ENCODE measurements around the gene HS6ST2.

The HS6ST2 gene

DNA sequence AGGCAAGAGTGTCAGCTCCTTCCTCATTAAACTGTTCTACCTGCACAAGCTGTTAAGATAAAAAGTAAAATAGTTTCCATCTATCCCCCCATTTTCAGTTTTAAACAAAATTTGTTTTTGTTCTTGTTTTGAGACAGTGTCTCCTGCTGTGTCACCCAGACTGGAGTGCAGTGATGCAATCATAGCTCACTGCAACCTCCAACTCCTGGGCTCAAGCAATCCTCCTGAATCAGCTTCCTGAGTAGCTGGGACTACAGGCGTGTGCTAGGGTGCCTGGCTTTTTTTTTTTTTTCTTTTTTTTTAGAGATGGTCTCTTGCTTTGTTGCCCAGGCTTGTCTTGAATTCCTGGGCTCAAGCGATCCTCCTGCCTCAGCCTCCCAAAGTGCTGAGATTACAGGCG, 105.4 kb downstream of the HS6ST2 start:
- DNase-seq (ENCODE audit: low read depth) = no peak
- H3K4me3 ChIP-seq (ENCODE audit: low read depth, low read length) = no peak overlapping the region
- TF ChIP-seq, protein P1, sequence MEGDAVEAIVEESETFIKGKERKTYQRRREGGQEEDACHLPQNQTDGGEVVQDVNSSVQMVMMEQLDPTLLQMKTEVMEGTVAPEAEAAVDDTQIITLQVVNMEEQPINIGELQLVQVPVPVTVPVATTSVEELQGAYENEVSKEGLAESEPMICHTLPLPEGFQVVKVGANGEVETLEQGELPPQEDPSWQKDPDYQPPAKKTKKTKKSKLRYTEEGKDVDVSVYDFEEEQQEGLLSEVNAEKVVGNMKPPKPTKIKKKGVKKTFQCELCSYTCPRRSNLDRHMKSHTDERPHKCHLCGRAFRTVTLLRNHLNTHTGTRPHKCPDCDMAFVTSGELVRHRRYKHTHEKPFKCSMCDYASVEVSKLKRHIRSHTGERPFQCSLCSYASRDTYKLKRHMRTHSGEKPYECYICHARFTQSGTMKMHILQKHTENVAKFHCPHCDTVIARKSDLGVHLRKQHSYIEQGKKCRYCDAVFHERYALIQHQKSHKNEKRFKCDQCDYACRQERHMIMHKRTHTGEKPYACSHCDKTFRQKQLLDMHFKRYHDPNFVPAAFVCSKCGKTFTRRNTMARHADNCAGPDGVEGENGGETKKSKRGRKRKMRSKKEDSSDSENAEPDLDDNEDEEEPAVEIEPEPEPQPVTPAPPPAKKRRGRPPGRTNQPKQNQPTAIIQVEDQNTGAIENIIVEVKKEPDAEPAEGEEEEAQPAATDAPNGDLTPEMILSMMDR (IDR thresholded peaks at IDR 0.05; ENCODE audit: insufficient read depth, low read depth, low read length, missing control alignments) = no peak

DNA sequence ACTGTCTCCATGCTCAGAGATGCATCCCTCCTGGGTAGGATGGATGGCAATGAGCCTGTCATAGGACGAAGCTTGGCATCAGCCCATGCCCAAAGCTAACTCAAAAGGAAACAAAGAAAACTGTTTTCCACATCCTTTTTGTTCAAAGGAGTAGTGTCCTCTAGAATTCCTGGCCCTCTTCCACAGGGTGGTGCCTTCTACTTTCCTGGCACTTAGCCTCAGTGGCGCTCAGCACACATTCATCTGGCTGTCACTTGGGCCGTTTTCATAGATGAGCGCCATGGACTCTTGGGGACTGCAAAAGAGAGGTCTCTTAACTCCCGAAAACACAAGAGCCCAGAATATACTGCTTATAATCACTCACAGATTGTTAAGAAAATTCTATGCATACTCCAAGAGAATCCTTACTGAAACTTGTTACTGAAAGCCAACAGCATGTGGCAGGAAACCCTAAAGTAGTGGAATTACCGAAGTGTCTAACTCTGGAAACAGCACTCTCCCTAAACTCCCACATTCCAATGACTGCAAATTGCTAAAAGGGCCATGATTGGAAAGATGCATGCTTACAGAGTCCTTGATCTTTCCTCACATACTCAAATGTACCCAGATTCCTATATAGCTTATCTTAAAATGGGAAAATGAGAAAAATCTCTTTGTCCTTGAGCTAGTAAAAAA, 110.0 kb downstream of the HS6ST2 start:
- no peak for DNase-seq (ENCODE audit: low read depth)
- no peak overlapping the region for H3K4me3 ChIP-seq (ENCODE audit: low read depth, low read length)
- TF ChIP-seq, protein P1 (IDR thresholded peaks at IDR 0.05; ENCODE audit: insufficient read depth, low read depth, low read length, missing control alignments) = no peak

DNA sequence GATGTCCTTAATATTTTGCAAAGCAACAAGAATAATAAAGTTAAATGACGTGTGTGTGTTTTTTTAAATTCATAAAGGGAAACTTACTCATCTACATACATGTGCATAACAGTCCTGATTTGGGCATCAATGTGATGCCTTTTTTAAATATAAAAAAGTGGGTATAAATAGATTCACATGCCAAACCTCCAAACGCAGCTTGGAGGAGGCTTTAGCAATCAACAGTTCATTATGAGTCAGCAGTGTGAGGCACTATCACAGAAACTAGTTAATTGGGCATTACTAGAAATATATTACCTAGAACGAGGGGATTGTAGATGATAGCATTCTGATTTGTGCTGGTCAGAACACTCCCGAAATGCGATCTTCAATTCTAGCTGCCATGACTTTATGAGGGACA, 115.1 kb downstream of the HS6ST2 start:
- TF ChIP-seq, protein P1 (IDR thresholded peaks at IDR 0.05; ENCODE audit: insufficient read depth, low read depth, low read length, missing control alignments) = no peak
- DNase-seq (ENCODE audit: low read depth) = no peak
- H3K4me3 ChIP-seq (ENCODE audit: low read depth, low read length) = no peak overlapping the region

DNA sequence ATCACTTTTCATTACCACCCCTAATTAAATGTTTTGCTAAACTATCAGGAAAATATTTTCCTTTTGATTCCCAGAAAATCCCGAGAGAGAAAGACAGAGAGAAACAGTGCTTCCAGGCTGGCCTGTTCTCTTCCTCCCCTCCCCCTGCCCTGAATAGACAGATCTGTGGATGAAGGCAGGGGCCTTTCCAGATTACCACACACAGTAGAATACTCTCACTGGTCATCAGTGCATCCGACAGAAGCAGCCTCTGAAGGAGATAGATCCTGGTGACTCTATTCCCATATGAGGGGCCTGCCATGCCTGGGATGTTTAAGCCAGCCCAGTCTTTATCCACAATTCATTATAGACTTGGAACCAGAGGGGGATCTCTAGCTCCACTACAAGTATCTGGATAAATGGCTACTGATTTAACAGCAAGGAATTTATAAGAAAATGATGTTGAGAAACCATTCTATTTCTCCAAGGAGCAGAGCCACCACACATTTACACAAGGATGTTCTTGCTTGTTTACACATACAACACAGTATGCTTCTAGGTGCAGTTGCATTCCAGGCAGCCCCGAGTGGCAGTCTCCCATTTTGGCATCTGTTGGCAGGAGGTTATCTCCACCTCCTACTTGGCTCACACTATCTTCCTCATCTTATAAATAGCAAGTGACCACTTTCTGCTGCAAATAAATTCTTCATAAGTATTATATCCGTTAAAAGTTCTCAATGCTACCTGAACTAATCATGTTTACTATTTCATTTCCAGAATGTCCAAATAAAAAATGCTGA, 115.8 kb downstream of the HS6ST2 start:
- TF ChIP-seq, protein P1 (IDR thresholded peaks at IDR 0.05; ENCODE audit: insufficient read depth, low read depth, low read length, missing control alignments) = no peak
- DNase-seq (ENCODE audit: low read depth) = no peak
- H3K4me3 ChIP-seq (ENCODE audit: low read depth, low read length) = no peak overlapping the region

DNA sequence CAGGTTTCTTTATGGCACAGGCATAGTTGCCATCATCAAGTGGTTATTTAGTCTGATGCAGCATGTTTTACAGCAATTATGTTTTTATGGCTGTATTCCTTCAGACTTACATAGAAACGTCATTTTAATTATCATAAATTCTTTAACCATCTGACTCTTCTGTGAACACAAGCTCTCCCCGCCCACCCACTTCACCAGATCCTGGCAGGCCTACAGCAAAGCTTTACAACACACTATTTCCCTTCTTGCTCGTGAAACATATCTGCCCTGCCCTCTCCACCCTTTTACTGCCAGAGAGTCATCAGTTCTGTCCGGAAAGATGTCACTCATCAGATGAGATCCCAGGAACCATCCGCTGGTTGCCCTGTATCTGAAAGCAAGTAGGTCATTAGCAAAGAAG, 120.5 kb downstream of the HS6ST2 start:
- no peak for DNase-seq (ENCODE audit: low read depth)
- no peak overlapping the region for H3K4me3 ChIP-seq (ENCODE audit: low read depth, low read length)
- TF ChIP-seq, protein P1 (IDR thresholded peaks at IDR 0.05; ENCODE audit: insufficient read depth, low read depth, low read length, missing control alignments) = no peak

DNA sequence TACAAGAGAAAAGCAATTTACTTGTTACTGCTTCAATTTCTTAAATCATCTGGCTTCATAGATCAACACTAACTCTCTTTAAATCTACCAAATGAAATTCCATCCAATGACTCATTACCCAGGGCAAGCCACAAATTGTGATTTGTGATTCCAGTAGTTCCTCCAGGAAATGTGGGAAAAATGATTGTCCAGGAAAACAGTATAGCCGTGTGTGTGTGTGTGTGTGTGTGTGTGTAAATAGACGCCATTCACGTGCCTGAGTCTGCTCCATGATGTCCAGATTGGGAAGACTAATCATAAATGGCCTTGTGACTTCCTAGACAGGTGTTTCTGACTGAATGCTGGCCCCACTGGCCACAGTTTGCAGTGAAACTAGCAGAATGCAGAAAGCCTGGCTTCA, 121.3 kb downstream of the HS6ST2 start:
- H3K4me3 ChIP-seq (ENCODE audit: low read depth, low read length) = no peak overlapping the region
- no peak for DNase-seq (ENCODE audit: low read depth)
- TF ChIP-seq, protein P1 (IDR thresholded peaks at IDR 0.05; ENCODE audit: insufficient read depth, low read depth, low read length, missing control alignments) = no peak

Measured in GM12865 (cell line).